ENCODE results near the gene TRPM3.

The TRPM3 gene

GRCh38 chr9:70581955-70582350, 539.5 kb downstream of the TRPM3 start:
- ChIA-PET CTCF (interaction anchor here (0.6 to 0.7 kb wide), 4 partner anchors 15 to 662 kb away, joined by 3 to 6 read pairs (median 3); no protein-coding TSS in a partner anchor), POLR2A (interaction anchor here (0.9 kb wide), 1 partner anchor 161 kb away, joined by 3 read pairs; no protein-coding TSS in a partner anchor)
- Histone ChIP-seq H3K4me1 (ENCODE audit: control insufficient read depth, insufficient read depth, low read length) (no peaks in the 10 kb centered on the region), H3K27ac (ENCODE audit: extremely low read depth, low read depth, low read length) (no peak overlapping the region), H3K9me3 (ENCODE audit: control insufficient read depth, insufficient read depth, low read depth, low read length) (no peaks in the 10 kb centered on the region), H3K36me3 (ENCODE audit: control insufficient read depth in 2 of 2, insufficient read depth in 1 of 2, low read length in 2 of 2) (no peaks in the 10 kb centered on the region), H3K4me3 (ENCODE audit: low read depth, low read length) (no peak overlapping the region)
- TF ChIP-seq ZNF776 (tag by site-specific recombination; IDR thresholded peaks at IDR 0.05; ENCODE audit: borderline replicate concordance), result no peak
- TF ChIP-seq ZNF768 (tag by site-specific recombination; IDR thresholded peaks at IDR 0.05), result no peak
- TF ChIP-seq HOXD13 (CRISPR knock-in tag; IDR thresholded peaks at IDR 0.05; ENCODE audit: borderline replicate concordance), result no peak
- TF ChIP-seq, protein P1, sequence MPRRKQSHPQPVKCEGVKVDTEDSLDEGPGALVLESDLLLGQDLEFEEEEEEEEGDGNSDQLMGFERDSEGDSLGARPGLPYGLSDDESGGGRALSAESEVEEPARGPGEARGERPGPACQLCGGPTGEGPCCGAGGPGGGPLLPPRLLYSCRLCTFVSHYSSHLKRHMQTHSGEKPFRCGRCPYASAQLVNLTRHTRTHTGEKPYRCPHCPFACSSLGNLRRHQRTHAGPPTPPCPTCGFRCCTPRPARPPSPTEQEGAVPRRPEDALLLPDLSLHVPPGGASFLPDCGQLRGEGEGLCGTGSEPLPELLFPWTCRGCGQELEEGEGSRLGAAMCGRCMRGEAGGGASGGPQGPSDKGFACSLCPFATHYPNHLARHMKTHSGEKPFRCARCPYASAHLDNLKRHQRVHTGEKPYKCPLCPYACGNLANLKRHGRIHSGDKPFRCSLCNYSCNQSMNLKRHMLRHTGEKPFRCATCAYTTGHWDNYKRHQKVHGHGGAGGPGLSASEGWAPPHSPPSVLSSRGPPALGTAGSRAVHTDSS (tag by site-specific recombination; IDR thresholded peaks at IDR 0.05), result no peak

GRCh38 chr9:70581214-70581954, 540.0 kb downstream of the TRPM3 start:
- Histone ChIP-seq H3K4me3 (ENCODE audit: low read depth, low read length) (no peak overlapping the region), H3K36me3 (ENCODE audit: control insufficient read depth in 2 of 2, insufficient read depth in 1 of 2, low read length in 2 of 2) (no peaks in the 10 kb centered on the region), H3K27ac (ENCODE audit: extremely low read depth, low read depth, low read length) (no peak overlapping the region), H3K4me1 (ENCODE audit: control insufficient read depth, insufficient read depth, low read length) (no peaks in the 10 kb centered on the region), H3K9me3 (ENCODE audit: control insufficient read depth, insufficient read depth, low read depth, low read length) (no peaks in the 10 kb centered on the region)
- CTCF ChIA-PET, result interaction anchor here (0.6 kb wide), 2 partner anchors 15 to 47 kb away, joined by 3 read pairs; no protein-coding TSS in a partner anchor
- POLR2A ChIA-PET, result no interaction called here
- no peak for TF ChIP-seq SCRT1 (tag by site-specific recombination; IDR thresholded peaks at IDR 0.05; ENCODE audit: borderline replicate concordance)
- no peak for TF ChIP-seq ZNF114 (tag by site-specific recombination; IDR thresholded peaks at IDR 0.05)
- TF ChIP-seq ZNF830 (tag by site-specific recombination; IDR thresholded peaks at IDR 0.05; ENCODE audit: low read depth), result no peak
- no peak for TF ChIP-seq PRDM10 (tag by site-specific recombination; IDR thresholded peaks at IDR 0.05)
- TF ChIP-seq, protein P2, sequence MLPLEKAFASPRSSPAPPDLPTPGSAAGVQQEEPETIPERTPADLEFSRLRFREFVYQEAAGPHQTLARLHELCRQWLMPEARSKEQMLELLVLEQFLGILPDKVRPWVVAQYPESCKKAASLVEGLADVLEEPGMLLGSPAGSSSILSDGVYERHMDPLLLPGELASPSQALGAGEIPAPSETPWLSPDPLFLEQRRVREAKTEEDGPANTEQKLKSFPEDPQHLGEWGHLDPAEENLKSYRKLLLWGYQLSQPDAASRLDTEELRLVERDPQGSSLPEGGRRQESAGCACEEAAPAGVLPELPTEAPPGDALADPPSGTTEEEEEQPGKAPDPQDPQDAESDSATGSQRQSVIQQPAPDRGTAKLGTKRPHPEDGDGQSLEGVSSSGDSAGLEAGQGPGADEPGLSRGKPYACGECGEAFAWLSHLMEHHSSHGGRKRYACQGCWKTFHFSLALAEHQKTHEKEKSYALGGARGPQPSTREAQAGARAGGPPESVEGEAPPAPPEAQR (tag by site-specific recombination; IDR thresholded peaks at IDR 0.05), result no peak
- TF ChIP-seq ZNF248 (tag by site-specific recombination; IDR thresholded peaks at IDR 0.05), result no peak
- no peak for TF ChIP-seq IKZF3 (tag by site-specific recombination; IDR thresholded peaks at IDR 0.05)
- TF ChIP-seq EGR2 (tag by site-specific recombination; IDR thresholded peaks at IDR 0.05; ENCODE audit: low read depth), result no peak
- TF ChIP-seq KLF7 (tag by site-specific recombination; IDR thresholded peaks at IDR 0.05; ENCODE audit: borderline replicate concordance), result no peak
- no peak for TF ChIP-seq ZEB2 (tag by site-specific recombination; IDR thresholded peaks at IDR 0.05)
- no peak for TF ChIP-seq ZNF704 (tag by site-specific recombination; IDR thresholded peaks at IDR 0.05)
- TF ChIP-seq MYNN (tag by site-specific recombination; IDR thresholded peaks at IDR 0.05; ENCODE audit: borderline replicate concordance), result no peak
- no peak for TF ChIP-seq ZNF560 (tag by site-specific recombination; IDR thresholded peaks at IDR 0.05; ENCODE audit: borderline replicate concordance)
- no peak for TF ChIP-seq ZSCAN16 (tag by site-specific recombination; IDR thresholded peaks at IDR 0.05)
- TF ChIP-seq ELK4 (IDR thresholded peaks at IDR 0.05; ENCODE audit: borderline replicate concordance, low read depth, low read length), result no peak
- TF ChIP-seq ZNF626 (tag by site-specific recombination; IDR thresholded peaks at IDR 0.05), result no peak
